ENCODE measurements around the gene RWDD1. TPM values are rescaled to one million over a fixed set of nuclear protein-coding genes. Genes with fewer than 3 reads are reported as not detected.

The RWDD1 gene
- total RNA-seq, 1 donor from 2014 or later, result 72.6 TPM

DNA sequence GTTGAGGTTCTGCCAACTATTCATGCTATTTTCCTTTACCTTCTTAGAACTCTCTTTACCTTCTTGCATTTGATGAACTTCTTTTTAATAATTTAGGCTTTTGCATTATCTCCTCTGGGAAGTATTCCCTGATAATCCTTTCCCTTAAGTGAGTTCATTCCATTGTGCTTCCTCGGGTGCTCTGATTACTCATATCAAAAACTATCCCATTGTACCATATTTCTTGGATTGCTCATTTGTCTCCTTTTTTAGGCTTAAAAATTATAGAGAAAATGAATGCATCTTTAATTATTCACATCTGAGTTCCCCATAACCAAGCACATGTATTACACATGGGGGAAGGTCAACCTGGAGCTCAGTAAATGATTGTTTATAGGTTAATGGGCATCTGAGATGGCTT lies 15.2 kb upstream of the RWDD1 start:
- intact Hi-C loops (cut with DNase I), result no loop called here
- ATAC-seq (no peak), DNase-seq (ENCODE audit: missing footprints) (no peak)

DNA sequence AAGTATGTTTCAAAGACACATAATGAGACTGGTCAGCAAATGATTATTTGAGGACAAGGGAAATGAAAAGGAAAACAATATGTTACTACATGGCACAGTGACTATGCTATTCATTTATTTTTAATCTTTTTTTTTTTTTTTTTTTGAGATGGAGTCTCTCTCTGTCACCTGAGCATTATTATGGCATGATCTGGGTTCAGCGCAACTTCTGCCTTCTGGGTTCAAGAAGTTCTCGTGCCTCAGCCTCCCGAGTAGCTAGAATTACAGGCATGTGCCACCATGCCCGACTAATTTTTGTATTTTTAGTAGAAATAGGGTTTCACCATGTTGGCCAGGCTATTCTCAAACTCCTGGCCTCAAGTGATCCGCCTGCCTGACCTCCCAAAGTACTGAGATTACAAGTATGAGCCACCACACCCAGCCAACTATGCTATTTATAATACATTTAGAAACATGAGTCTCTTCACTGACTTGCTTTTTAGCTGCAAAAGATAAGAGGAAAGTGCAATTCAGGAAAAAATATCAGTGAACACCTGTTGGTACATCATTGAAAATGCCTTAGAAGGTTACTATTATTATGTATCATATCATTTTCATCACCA lies 14.4 kb upstream of the RWDD1 start:
- intact Hi-C loops (cut with DNase I), result no loop called here
- DNase-seq (ENCODE audit: missing footprints) (no peak), ATAC-seq (no peak)

DNA sequence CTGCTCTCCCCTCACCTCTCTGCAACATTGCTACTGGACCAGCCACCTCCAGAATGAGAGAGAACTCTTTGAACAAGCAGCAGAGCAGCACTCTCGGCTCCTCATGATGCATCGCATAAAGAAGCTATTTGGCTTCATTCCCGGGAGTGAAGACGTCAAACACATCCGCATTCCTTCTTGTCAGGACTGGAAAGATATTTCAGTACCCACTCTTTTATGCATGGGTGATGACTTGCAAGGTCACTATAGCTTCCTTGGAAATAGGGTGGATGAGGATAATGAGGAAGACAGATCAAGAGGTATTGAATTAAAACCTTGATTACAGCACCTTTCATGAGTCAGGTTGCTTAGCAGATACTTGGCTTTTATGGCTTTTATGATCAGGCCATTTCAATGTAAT lies 13.4 kb upstream of the RWDD1 start:
- ATAC-seq (peak; percentile 76), DNase-seq (ENCODE audit: missing footprints) (no peak)
- intact Hi-C loops (cut with DNase I), result no loop called here

DNA sequence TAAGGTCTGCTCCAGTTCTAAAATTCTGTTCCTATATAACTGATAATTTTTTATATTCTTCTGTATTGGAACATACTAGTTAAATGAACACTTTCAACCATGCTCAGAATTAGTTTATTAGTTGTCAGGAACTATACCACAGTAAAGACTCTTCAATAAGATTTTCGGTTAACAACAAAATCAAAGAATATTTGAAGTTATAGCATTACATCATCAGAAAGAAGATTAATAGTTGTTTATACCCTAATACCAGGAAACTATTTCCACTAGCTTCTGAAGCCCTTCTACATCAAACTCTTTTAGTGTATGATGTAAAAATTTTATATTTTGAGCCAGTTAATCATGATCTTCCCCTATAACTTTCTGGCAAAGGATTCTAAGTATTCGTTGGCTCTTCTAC lies 11.2 kb upstream of the RWDD1 start:
- DNase-seq (ENCODE audit: missing footprints), result no peak
- intact Hi-C loops (cut with DNase I), result loop anchor here (2.0 to 5.0 kb wide), 2 partner anchors 23 to 293 kb away; no protein-coding TSS in a partner anchor
- no peak for ATAC-seq

DNA sequence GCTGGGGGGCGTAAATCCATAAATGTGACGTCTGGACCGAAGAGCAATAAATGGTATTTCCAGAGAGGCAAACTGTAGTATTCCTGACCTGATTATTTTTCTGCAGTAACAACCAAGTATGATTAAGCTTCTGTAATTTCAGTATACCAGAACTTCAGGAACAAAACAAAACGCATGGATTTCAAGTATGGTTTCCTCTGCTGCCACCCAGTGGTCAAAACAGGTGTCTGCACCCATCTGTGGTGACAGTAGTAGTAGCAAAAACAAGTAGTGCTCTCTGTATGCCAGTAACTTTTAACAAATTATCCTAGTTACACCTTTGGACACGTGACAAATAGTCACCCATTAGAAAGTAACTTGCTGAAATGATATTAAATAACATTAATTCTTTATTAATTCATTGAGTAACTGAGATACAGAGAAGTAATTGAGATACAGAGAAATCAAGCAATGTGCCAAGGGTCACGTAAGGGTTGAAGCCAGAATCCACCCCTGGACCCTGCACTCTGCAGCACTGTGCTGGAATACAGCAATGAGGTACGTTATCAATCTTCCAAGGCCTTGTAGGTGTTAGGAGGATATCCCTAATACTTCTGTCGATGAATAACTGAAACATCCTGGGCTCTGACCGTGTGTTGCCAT lies 9.8 kb upstream of the RWDD1 start:
- DNase-seq (ENCODE audit: missing footprints) (peak; percentile 69), ATAC-seq (peak; percentile 44)
- intact Hi-C loops (cut with DNase I), result loop anchor here (2.0 to 5.0 kb wide), 2 partner anchors 25 to 294 kb away; no protein-coding TSS in a partner anchor

DNA sequence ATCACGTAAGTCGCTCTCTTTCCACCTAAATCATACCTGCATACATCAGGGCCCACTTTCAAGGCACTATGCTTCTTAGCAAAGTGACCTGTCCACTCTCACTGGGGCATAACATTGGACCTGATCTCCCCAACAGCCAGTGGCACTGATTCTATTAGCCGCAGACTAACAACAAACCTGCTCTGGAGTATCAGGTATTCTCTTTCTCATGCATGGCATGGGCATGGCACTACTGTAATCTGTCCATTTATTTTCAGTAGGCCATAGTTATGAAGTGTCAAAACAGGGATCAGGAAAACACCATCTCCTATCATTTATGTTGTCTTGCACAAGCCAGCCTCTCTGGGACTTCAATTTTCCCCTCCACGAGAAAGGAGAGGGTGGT lies 9.3 kb upstream of the RWDD1 start:
- intact Hi-C loops (cut with DNase I), result loop anchor here (5.0 kb wide), 1 partner anchor 295 kb away; no protein-coding TSS in a partner anchor
- ATAC-seq (no peak), DNase-seq (ENCODE audit: missing footprints) (no peak)

DNA sequence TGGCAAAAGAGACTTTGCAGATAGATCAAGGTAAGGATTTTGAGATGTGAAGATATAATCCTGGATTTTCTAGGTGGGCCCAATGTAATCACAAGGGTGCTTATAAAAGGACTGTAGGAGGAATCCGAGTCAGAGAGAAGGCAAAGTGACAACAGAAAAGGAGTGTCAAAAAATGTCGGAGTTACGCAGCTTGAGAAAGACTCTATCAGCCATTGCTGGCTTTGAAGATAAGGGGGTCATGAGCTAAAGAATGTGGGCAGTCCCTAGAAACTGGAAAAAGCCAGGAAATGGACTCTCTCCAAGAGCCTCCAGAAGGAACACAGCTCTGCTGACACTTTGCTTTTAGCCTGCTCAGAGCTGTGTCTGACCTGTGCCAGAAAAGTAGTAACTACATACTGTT lies 8.7 kb upstream of the RWDD1 start:
- intact Hi-C loops (cut with DNase I), result loop anchor here (5.0 kb wide), 1 partner anchor 295 kb away; no protein-coding TSS in a partner anchor
- ATAC-seq (no peak), DNase-seq (ENCODE audit: missing footprints) (no peak)

DNA sequence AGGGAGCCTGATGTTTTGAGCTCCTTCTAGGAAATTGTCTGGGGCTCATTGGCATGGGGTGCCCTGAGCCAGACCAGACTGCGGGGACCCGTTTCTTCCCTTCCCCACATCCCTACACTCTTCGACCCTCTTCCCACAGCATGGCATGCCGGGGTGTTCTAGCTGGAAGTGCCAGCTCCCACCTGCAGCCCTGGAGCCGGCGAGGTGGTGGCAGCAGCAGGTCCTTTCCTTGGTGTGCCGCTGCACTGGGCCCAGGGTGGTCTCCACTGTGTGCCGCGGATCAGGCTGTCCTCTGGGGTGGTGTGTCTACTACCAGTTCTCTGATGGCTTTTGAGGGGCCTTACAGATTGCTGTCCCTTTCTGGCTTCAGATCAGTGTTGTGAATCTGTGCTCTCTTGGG lies 7.5 kb upstream of the RWDD1 start:
- intact Hi-C loops (cut with DNase I), result loop anchor here (5.0 kb wide), 1 partner anchor 297 kb away; no protein-coding TSS in a partner anchor
- ATAC-seq, result no peak
- DNase-seq (ENCODE audit: missing footprints), result no peak

DNA sequence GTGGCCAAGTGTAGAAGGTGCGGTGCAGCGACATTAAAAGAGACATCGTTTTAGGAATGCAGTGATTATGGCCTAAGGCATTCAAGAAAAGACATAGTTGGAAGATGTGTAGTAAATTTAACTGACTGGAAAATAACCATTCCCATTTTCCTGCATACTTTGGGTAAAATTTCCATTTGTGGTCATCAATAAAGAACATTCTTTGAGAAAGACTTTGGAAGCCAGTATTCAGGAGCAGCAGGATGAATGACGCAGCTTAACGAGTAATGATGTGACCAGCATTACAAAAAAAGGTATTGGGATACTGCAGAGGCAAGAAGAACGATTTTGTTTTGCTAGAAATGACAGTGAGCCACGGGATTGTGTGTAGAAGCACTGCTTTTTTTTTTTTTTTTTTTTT lies 7.0 kb upstream of the RWDD1 start:
- intact Hi-C loops (cut with DNase I), result loop anchor here (5.0 kb wide), 1 partner anchor 297 kb away; no protein-coding TSS in a partner anchor
- ATAC-seq (no peak), DNase-seq (ENCODE audit: missing footprints) (no peak)

DNA sequence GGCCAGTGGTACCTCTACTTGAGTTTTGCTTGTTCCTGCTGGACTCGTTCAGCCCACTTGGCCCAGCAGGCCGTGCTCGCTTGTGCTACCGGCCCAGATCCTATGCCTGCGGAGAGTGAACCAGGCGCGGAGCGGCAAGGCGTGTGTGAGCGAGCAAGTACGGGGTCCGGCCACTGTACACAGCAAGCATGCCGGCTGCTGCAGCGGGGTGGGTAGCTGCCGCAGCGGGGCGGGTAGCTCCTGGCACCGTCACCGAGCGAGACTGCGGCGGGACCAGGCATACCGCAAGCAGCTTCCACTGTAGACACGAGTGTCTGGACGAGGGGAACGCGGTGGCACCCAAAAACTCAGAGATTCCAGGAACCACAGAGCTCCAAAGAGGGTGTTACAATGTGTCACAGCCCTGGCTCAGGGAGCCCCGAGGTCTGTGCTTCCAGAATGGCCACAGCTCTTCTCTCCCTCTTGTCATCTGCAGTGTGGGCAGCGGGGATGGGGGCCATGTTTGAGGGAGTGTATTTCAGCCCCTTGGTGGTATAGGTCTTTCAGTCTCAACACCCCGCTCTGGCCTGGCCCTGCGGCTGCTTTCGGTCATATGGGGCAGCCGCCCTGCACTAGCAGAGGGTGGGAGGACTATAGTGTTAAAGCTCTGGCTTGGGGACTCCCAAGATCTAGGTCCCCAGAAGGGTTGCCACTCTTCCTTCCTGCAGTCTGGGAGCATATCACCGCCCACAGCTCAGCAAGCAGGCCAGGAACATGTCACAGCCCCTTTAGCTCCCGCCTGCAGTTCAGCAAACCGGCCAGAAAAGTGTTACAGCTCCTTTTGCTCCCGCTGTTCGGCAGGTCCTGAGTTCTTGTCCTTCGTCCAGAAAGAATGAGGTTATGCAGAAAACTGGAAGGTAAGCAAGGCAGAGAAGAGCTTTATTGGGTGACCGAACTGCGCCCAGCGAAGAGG lies 6.1 kb upstream of the RWDD1 start:
- intact Hi-C loops (cut with DNase I), result loop anchor here (5.0 kb wide), 1 partner anchor 298 kb away; no protein-coding TSS in a partner anchor

DNA sequence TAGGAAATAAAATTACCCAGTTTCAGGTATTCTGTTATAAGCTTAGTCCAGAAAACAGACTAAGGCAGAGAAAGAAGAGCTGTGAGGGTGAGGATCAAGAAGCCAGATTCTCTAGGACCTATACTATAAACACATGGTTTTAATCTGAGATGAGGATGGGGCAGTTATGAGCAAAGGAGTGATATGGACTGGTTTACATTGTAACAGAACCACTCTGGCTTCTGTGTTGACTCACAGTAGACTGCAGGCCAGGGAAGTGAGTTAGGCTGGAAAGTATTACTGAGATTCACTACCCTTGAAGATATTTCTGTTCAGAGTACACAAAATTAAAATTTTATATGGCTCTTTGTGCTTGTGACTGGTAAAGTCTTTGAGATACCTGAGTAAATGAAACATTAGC lies 3.2 kb upstream of the RWDD1 start:
- intact Hi-C loops (cut with DNase I), result no loop called here
- ATAC-seq (no peak), DNase-seq (ENCODE audit: missing footprints) (no peak)

More for the DNA sequence above, 6.1 kb upstream of the RWDD1 start:
- DNase-seq (ENCODE audit: missing footprints), result peak; percentile 73
- ATAC-seq, result peak; percentile 74

DNA sequence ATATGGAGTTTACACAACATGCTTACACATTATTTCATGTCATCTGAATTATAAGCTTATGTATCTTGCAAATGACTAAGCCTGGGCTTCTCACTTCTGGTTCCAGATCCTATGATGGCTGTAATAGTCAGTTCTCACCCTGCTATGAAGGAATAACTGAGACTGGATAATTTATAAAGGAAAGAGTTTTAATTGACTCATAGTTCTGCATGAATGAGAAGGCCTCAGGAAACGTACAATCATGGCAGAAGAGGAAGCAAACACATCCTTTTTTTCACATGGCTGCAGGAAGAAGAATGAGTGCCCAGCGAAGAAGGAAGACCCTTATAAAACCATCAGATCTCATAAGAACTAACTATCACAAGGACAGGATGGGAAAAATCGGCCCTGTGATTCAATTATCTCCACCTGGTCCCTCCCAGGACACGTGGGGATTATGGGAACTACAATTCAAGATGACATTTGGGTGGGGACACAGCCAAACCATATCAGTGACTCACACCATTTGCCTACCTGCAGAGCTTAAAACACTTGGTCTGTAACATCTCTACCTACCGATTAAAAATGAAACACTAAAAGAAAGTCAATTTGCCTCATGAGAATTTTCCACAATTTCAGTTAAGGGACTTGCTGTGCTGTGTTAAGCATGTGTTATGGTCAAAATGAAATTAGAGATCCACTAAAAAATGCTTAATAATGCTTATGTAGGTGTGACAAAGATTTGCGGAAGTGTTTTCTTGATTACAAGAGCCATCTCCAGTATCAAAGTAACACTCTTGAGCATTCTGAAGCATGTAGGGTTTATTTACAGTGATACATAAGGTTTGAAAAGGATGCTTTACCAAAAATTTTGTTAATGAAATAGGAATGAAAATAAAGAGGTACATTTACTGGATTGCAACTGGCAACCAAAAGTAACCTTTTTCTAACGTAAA lies 2.2 kb upstream of the RWDD1 start:
- intact Hi-C loops (cut with DNase I), result no loop called here
- ATAC-seq (no peak), DNase-seq (ENCODE audit: missing footprints) (no peak)

DNA sequence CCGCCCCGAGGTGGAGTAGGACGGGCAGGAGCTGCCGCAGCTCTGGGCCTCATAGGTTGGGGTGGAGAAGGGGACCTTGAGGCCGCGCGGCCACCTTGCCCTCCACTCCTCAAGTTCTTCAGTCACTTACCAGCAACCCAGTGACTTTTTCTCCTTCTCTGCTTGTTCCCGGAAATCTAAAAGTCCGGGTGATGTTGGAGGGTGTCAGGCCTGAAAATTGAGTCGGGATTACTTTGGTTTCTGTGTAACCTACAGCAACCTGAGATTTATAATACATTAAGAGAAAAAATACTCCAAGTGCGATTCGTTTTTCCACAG lies 338 bp downstream of the RWDD1 start:
- DNase-seq (ENCODE audit: missing footprints), result no peak
- intact Hi-C loops (cut with DNase I), result loop anchor here (5.0 kb wide), 1 partner anchor 96 kb away; the partner anchor contains the start of gene ZUP1
- ATAC-seq, result no peak

DNA sequence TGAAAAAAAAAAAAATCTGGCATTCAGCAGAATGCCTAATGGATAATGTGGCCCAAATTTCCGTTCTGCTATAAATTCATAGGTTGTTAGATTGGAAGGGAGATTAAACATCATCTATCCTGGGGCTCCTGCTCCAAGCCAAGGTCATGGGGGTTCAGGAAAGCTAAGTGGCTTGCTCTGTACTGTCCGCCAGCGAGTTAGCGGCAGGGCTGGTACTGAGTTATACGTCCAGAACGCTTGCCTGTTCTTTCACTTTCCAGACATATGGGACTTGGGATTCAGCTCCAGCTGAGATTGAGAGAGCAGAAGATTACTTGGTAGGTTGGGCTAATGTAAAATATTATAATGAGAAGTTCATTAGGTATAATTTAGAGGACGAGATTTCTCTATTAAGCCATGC lies 858 bp downstream of the RWDD1 start:
- no peak for ATAC-seq
- intact Hi-C loops (cut with DNase I), result loop anchor here (5.0 kb wide), 1 partner anchor 95 kb away; the partner anchor contains the start of gene ZUP1
- peak; percentile 65 for DNase-seq (ENCODE audit: missing footprints)

DNA sequence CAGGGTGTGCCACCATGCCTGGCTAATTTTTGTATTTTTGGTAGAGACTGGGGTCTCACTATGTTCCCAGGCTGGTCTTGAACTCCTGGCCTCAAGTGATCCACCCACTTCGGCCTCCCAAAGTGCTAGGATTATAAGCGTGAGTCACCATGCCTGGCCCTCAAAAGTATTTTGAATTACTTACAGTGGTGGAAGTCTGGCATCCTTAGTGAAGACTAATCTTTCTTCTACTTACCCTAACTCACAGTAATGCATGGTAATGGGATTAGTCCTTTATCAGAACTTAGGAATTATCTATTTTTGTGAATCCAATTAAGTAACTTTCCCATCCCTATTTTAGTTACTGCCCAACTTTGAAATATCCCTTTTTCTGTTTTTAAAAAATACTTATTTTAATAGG lies 3.9 kb downstream of the RWDD1 start:
- intact Hi-C loops (cut with DNase I), result no loop called here
- ATAC-seq, result no peak

DNA sequence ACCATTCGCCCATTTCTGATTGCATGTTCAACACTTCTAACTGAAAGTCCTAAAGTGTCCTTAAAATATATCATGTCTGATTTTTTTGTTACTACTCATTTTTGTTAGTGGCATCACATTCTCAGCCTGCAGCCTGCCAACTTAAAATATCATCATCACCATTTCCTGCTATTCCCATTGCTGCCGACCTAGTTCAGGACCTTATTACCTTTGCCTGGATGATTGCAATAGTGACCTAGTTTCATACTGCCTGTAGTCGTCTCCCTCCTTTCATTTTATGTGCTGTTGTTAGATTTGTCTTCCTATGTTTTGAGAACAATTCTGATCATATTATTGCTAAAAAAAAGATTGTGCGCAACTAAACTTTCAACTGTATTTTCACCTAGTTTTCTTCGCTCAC lies 6.2 kb downstream of the RWDD1 start:
- DNase-seq (ENCODE audit: missing footprints) (no peak), ATAC-seq (no peak)
- intact Hi-C loops (cut with DNase I), result no loop called here

More for the DNA sequence above, 3.9 kb downstream of the RWDD1 start:
- no peak for DNase-seq (ENCODE audit: missing footprints)

DNA sequence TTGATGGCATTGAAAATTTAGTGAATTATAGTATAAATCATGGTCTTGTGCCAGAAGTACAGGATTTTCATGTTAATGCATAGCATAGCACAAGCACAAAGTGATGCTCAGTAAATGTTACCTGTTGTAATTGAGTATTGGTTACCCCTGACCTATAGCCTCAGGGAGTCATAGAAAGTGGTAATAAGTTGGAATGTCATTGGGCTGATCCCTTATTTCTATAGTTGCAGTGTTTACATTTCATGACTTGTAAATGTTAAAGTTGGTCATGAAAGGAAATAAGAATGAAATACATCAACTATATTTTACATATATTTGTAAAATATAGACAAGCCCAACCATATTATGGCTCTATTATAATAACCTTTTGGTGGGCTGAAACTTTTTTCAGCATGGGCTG lies 7.0 kb downstream of the RWDD1 start:
- no peak for ATAC-seq
- no peak for DNase-seq (ENCODE audit: missing footprints)
- intact Hi-C loops (cut with DNase I), result no loop called here

DNA sequence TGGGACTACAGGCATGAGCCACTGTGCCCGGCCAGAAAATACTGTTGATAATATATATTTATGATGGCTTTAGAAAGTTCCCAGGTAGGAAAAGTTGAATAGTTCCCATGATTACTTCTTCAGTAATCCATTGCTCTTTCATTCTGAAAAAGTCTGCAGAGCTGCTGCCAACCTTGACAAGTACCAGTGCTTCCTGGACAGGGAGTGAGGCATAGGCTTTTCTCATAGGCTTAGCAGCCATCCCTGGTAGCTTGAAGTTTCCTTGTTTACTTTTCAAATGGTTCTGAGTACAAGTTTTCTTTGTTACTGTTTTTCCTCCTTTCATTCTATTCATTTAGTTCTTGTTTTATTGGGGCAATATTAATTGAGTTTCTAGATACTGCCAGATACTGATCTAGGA lies 7.8 kb downstream of the RWDD1 start:
- ATAC-seq (no peak), DNase-seq (ENCODE audit: missing footprints) (no peak)
- intact Hi-C loops (cut with DNase I), result no loop called here
